Subcutaneous abdominal adipose tissue (tissue), 5 donors: Measurements from ENCODE around the gene SCAF8.

Experiments used
- H3K27ac ChIP-seq: one replicate; pipeline ENCODE4 v1.7.0; 2013; ENCODE audit warnings: low read depth, mild to moderate bottlenecking, inconsistent platforms, low read length, moderate library complexity
- H3K27me3 ChIP-seq, 5 donors: one replicate each; pipeline ENCODE4 v1.7.0; 2013; ENCODE audit warnings: low read length in 5 of 5, inconsistent platforms in 1 of 5; ENCODE audit not compliant: control insufficient read depth in 5 of 5, insufficient read depth in 4 of 5
- H3K36me3 ChIP-seq, 5 donors: one replicate each; pipeline ENCODE4 v1.7.0; 2013; ENCODE audit warnings: low read length in 5 of 5; ENCODE audit not compliant: control insufficient read depth in 5 of 5, insufficient read depth in 5 of 5
- H3K4me1 ChIP-seq, 5 donors: one replicate each; pipeline ENCODE4 v1.7.0; 2013; ENCODE audit warnings: low read length in 5 of 5, mild to moderate bottlenecking in 3 of 5, moderate library complexity in 1 of 5; ENCODE audit not compliant: control insufficient read depth in 5 of 5, insufficient read depth in 5 of 5
- H3K4me3 ChIP-seq, 5 donors: one replicate each; pipeline ENCODE4 v1.7.0; 2013; ENCODE audit warnings: low read length in 5 of 5, low read depth in 1 of 5
- H3K9ac ChIP-seq, 5 donors: one replicate each; pipeline ENCODE4 v1.7.0; 2013; ENCODE audit warnings: low read length in 5 of 5, mild to moderate bottlenecking in 4 of 5, moderate library complexity in 3 of 5
- H3K9me3 ChIP-seq, 5 donors: one replicate each; pipeline ENCODE4 v1.7.0; 2013; ENCODE audit warnings: low read length in 5 of 5; ENCODE audit not compliant: control insufficient read depth in 5 of 5
- donor health status: healthy.
- donor health status: healthy.
- donor health status: healthy.
- donor health status: healthy.
- donor health status: healthy.

SCAF8 gene

DNA sequence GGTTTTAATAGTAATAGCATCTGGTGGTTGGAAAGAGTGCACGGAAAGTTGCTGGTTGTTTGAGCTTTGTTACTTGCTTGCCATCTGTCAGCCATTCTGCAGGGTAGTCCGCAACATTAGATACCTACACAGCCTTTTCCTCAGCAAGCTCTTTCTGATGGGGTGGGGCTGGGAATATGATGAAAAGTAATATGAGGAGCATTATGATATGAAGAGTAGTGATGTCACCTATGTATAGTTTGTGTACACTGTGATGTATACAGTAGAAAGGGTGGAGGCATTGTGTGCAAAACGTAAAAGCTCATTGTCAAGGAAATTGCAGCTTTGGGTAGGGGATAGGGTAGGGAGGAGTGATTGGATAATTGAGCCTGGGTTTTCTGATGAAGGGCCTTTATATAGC lies 16.1 kb downstream of the SCAF8 start:
- Histone ChIP-seq H3K9me3 (no peaks in the 10 kb centered on the region), H3K4me3 (no peak overlapping the region), H3K27ac (no peak overlapping the region), H3K36me3 (no peaks in the 10 kb centered on the region), H3K4me1 (peaks cover 0 to 23% (median 11%) of the 10 kb centered on the region in 5 donors), H3K9ac (no peak overlapping the region), H3K27me3 (no peaks in the 10 kb centered on the region)

DNA sequence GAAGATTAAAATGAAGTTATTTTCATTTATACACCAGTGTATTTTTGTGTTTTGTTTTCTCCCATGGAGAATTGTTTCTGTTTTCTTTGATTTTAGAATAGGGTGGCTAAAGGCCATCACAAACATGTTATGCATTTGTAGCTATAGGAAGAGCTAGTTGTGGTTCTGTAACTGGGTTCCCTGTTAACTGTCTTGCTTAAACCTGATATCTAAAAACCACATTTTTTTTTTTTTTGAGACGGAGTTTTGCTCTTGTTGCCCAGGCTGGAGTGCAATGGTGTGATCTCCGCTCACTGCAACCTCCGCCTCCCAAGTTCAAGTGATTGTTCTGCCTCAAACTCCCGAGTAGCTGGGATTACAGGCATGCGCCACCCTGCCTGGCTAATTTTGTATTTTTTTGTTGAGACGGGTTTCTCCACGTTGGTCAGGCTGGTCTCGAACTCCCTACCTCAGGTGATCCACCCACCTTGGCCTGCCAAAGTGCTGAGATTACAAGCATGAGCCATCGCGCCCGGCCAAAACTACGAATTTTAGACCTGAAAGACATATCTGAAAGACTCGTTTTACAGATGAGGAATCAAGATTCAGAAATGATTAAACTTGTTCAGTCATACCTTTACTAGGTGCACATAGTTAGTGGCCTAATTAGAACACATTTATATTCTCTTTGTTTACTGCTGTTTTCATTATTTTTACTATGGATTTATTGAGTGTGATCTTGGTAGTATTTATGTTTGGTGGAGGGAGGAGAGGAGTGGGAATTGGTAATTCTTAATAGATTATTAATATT lies 18.0 kb downstream of the SCAF8 start:
- Histone ChIP-seq H3K27ac (no peak overlapping the region), H3K27me3 (no peaks in the 10 kb centered on the region), H3K9me3 (no peaks in the 10 kb centered on the region), H3K4me1 (peaks cover 0 to 22% (median 12%) of the 10 kb centered on the region in 5 donors), H3K9ac (no peak overlapping the region), H3K36me3 (no peaks in the 10 kb centered on the region), H3K4me3 (no peak overlapping the region)

DNA sequence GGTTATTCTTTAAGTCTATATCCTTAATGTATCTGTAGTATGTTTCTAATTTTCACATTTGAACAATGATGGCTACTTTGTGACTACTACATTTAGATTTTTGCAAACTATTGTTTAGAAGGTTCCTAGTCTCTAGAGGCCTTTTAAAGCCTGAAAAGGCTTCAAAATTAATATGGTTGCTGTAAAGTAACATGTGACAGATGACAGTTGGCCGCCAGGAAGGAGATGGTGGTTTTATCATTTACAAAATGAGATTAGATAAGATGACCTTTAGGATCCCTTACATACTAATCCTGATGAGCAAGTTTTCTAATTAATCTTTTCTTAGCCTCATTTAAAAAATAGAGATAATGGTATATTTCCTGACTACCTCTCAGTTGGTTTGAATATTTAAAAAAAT lies 18.8 kb downstream of the SCAF8 start:
- peaks cover 0 to 22% (median 12%) of the 10 kb centered on the region in 5 donors for H3K4me1 ChIP-seq
- no peaks in the 10 kb centered on the region for H3K36me3 ChIP-seq
- H3K27ac ChIP-seq, result no peak overlapping the region
- no peak overlapping the region for H3K4me3 ChIP-seq
- H3K9ac ChIP-seq, result no peak overlapping the region
- H3K27me3 ChIP-seq, result no peaks in the 10 kb centered on the region
- H3K9me3 ChIP-seq, result no peaks in the 10 kb centered on the region

DNA sequence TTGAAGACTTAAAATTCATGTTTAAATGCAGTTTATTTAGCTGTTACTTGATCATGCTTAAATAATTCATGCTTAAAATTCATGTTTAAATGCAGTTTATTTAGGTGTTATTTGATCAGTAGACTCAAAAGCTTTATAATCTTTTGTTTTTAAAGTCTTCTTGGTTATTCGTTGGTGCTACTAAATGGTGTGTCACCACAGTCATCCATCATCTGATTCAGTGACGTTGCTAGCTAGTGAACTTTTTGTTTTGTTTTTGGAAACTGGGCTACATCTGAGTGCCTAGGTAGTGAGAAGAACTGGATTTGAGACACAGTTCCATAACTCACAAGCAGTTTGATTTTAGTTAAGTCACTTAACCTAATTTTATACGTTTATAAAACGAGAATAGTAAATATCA lies 20.9 kb downstream of the SCAF8 start:
- Histone ChIP-seq H3K9me3 (no peaks in the 10 kb centered on the region), H3K36me3 (no peaks in the 10 kb centered on the region), H3K9ac (no peak overlapping the region), H3K4me3 (no peak overlapping the region), H3K4me1 (peaks cover 0 to 24% (median 20%) of the 10 kb centered on the region in 5 donors), H3K27me3 (no peaks in the 10 kb centered on the region), H3K27ac (no peak overlapping the region)

GRCh38 chr6:154757352-154758050 lies 24.3 kb downstream of the SCAF8 start:
- no peak overlapping the region for H3K4me3 ChIP-seq
- H3K9ac ChIP-seq, result no peak overlapping the region
- no peaks in the 10 kb centered on the region for H3K9me3 ChIP-seq
- no peaks in the 10 kb centered on the region for H3K27me3 ChIP-seq
- no peaks in the 10 kb centered on the region for H3K36me3 ChIP-seq
- H3K4me1 ChIP-seq, result peaks cover 0 to 18% (median 14%) of the 10 kb centered on the region in 5 donors
- no peak overlapping the region for H3K27ac ChIP-seq

DNA sequence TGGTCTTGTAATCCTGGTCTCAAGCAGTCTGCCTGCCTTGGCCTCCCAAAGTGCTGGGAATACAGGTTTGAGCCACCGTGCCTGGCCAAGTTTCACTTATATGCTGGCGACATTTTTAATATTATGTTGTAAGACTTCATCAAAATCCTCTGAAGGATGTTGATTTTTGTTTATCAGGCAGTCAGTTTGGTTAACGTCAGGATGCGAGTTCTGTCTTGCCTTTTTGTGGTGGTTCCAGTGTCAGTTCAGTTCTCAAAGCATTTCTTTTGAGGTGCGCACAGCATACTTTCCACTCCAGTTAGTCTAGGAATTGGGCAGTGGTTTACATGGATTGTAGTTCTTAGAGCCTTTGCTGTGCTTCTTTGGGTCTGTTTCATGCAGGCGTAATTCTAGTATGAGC lies 24.9 kb downstream of the SCAF8 start:
- Histone ChIP-seq H3K36me3 (no peaks in the 10 kb centered on the region), H3K4me3 (no peak overlapping the region), H3K9ac (no peak overlapping the region), H3K4me1 (peaks cover 0 to 18% (median 14%) of the 10 kb centered on the region in 5 donors), H3K27ac (no peak overlapping the region), H3K27me3 (no peaks in the 10 kb centered on the region), H3K9me3 (no peaks in the 10 kb centered on the region)

- Histone ChIP-seq H3K9me3 (no peaks in the 10 kb centered on the region), H3K27ac (no peak overlapping the region), H3K9ac (no peak overlapping the region), H3K27me3 (no peaks in the 10 kb centered on the region), H3K4me3 (no peak overlapping the region), H3K36me3 (no peaks in the 10 kb centered on the region), H3K4me1 (peaks cover 3 to 29% (median 22%) of the 10 kb centered on the region in 5 donors)
These were observed 30.4 kb downstream of the SCAF8 start for GRCh38 chr6:154763650-154764049.

DNA sequence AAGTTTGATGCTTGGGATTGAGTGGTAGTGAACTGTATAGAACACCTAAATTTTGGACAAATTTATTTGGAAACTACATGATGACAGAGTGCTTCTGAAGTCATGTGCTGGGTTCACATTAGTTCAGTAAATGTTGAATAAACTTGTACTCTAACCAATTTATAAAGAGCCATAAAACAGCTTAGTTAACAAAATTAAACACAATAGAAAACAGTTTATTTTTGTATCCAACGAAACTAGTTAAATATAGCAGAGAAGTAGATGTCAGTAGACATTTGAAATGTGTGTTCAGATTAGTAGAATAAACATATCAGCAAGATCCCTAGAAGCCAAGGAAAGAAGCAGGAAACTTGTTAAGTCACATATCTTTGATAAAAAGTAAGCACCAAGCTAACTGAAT lies 32.1 kb downstream of the SCAF8 start:
- no peak overlapping the region for H3K27ac ChIP-seq

GRCh38 chr6:154766288-154766687 lies 33.1 kb downstream of the SCAF8 start:
- no peak overlapping the region for H3K9ac ChIP-seq
- H3K4me1 ChIP-seq, result peaks cover 3 to 36% (median 32%) of the 10 kb centered on the region in 5 donors
- no peaks in the 10 kb centered on the region for H3K36me3 ChIP-seq
- no peak overlapping the region for H3K4me3 ChIP-seq
- no peaks in the 10 kb centered on the region for H3K27me3 ChIP-seq
- H3K9me3 ChIP-seq, result no peaks in the 10 kb centered on the region
- H3K27ac ChIP-seq, result no peak overlapping the region

More for the DNA sequence above, 32.1 kb downstream of the SCAF8 start:
- Histone ChIP-seq H3K4me1 (peaks cover 3 to 32% (median 29%) of the 10 kb centered on the region in 5 donors), H3K36me3 (no peaks in the 10 kb centered on the region), H3K9ac (no peak overlapping the region), H3K9me3 (no peaks in the 10 kb centered on the region), H3K27me3 (no peaks in the 10 kb centered on the region), H3K4me3 (no peak overlapping the region)

DNA sequence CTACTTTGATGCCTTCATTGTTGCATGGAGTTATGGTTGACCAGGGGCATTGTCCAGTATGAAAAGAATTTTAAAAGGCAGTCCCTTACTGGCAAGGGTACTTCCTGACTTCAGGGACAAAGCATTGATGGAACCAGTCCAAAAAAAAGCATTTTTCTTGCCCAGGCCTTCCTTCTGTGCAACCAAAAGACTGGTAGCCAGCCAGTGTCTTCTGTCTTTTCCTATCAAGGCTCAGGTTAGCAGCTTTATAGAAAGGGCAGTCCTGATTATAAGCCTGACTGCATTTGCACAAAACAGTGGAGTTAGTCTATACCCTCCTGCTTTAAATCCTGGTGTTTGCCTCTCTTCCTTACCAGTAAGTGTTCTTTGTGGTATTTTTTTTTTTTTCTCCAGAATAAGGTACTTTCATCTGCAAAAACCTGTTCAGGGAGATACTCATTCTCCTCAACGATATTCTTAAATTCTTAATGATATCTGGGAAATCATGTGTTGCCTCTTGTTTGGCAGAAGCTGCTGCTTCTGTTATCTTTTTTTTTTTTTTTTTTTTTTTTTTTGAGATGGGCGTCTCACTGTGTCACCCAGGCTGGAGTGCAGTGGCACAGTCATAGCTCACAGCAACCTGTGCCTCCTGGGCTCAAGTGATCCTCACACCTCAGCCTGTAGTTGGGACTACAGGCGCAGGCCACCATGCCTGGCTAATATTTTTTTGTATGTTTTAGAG lies 33.9 kb downstream of the SCAF8 start:
- no peaks in the 10 kb centered on the region for H3K27me3 ChIP-seq
- peak overlapping the region in 1 of 5 donors; percentile 19 for H3K9ac ChIP-seq
- H3K4me1 ChIP-seq, result peaks cover 3 to 36% (median 32%) of the 10 kb centered on the region in 5 donors
- H3K36me3 ChIP-seq, result no peaks in the 10 kb centered on the region
- H3K9me3 ChIP-seq, result no peaks in the 10 kb centered on the region
- H3K4me3 ChIP-seq, result no peak overlapping the region
- H3K27ac ChIP-seq, result no peak overlapping the region
